Thyroid gland (tissue), 4 donors: ENCODE data around the gene FAM83F. TPM values are rescaled to one million over a fixed set of nuclear protein-coding genes. Genes with fewer than 3 reads are reported as not detected.
A peak's percentile ranks its signal among the peaks of the same experiment; 100 is the strongest.

ENCODE experiments used
- DNase-seq, 2 donors: peaks; one replicate each; pipeline ENCODE4 v3.0.0-alpha.2; 2019
- H3K27ac ChIP-seq, 3 donors: fragments of 200-600 bp; sonication (generic); 1 replicate in 2 of 3; 2 replicates in 1 of 3; pipeline ENCODE4 v1.5.1; 2016 to 2019; ENCODE audit warnings: mild to moderate bottlenecking in 1 of 3, moderate library complexity in 1 of 3
- H3K27me3 ChIP-seq: fragments of 200-600 bp; sonication (generic); one replicate; pipeline ENCODE4 v1.5.1; 2019
- H3K36me3 ChIP-seq, 2 donors: fragments of 200-600 bp; sonication (generic); one replicate each; pipeline ENCODE4 v1.5.1; 2016 to 2019
- H3K4me1 ChIP-seq, 2 donors: fragments of 200-600 bp; sonication (generic); one replicate each; pipeline ENCODE4 v1.5.1; 2017 to 2019
- H3K4me3 ChIP-seq, 3 donors: fragments of 200-600 bp; sonication (generic); replicated peaks in 1 of 3; 1 replicate in 2 of 3; 2 replicates in 1 of 3; pipeline ENCODE4 v1.5.1; 2016; ENCODE audit warnings: mild to moderate bottlenecking in 1 of 3
- H3K9me3 ChIP-seq: fragments of 200-600 bp; sonication (generic); one replicate; pipeline ENCODE4 v1.5.1; 2017
- POLR2A ChIP-seq, 2 donors: fragments of 450-650 bp; IDR thresholded peaks; one replicate each; pipeline ENCODE4 v1.6.1; 2017; ENCODE audit warnings: antibody characterized with exemption in 2 of 2, mild to moderate bottlenecking in 2 of 2, moderate library complexity in 1 of 2
- WGBS, 2 donors: methylation state at CpG; one replicate each; pipeline ENCODE4 v1.1.5; 2017; 5-methylcytosine and 5-hydroxymethylcytosine counted together
- intact Hi-C: fragments of 100-400 bp; cut with DNase I; formaldehyde crosslinking; loops from one replicate; pipeline ENCODE4 v1.15.1; 2023
- total RNA-seq, 4 donors: library from RNA; depleted of rRNA; stranded (reverse); fragments of >200 nt; gene quantifications; one replicate each; pipeline ENCODE4 v1.2.3, GENCODE V29; 2016
- TF ChIP-seq, protein P1 (sequence below), 6 experiments: fragments of 200-600 bp in 3 of 6; fragments of 450-650 bp in 3 of 6; sonication (generic) in 3 of 6; IDR thresholded peaks; one replicate each; pipeline ENCODE4 v1.5.1; 2016 to 2019; ENCODE audit warnings: antibody characterized with exemption in 6 of 6, mild to moderate bottlenecking in 2 of 6, inconsistent platforms in 1 of 6, moderate library complexity in 1 of 6

The FAM83F gene
- total RNA-seq: 10 to 100 TPM; 19.2 to 35.6 (median 26.1) TPM

DNA sequence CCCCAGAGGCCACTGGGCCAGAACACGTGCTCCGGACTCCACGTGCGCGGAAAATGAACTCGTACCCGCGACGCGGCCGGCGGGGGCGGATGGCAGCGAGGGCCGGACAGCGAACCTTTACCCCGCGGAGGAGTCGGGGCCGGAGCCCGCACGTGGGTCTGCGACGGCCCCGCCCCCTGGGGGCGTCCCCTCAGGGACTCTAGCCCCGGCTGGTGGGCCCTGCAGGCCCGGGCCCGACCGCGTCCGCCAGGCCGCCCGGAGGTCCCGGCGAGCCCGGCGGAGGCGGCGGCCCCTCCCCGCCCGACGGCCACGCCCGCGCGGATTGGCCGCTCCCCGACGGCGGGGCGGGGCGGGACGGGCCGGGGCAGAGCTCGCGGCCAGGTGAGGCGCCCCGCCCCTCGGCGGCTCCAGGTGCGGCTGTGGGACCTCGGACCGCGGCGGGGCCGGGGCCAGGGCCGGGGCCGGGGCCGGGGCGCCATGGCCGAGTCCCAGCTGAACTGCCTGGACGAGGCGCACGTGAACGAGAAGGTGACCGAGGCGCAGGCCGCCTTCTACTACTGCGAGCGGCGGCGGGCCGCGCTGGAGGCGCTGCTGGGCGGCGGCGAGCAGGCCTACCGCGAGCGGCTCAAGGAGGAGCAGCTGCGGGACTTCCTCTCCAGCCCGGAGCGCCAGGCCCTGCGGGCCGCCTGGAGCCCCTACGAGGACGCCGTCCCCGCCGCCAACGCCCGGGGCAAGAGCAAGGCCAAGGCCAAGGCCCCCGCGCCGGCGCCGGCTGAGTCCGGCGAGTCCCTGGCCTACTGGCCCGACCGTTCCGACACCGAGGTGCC is at the start of gene FAM83F:
TSS of gene FAM83F (plus strand) at position 389 of the 827 bp plus-strand sequence. CDS start at position 478, 89 bp downstream.
- peak within 1 kb of the TSS; percentile 75 to 90 (median 82) for H3K27ac ChIP-seq
- no peaks in the 10 kb centered on the region for H3K9me3 ChIP-seq
- peak; percentile 78 to 79 for DNase-seq
- peak in 1 of 2 donors; percentile 74 for TF ChIP-seq POLR2A (IDR thresholded peaks at IDR 0.05)
- TF ChIP-seq, protein P1, sequence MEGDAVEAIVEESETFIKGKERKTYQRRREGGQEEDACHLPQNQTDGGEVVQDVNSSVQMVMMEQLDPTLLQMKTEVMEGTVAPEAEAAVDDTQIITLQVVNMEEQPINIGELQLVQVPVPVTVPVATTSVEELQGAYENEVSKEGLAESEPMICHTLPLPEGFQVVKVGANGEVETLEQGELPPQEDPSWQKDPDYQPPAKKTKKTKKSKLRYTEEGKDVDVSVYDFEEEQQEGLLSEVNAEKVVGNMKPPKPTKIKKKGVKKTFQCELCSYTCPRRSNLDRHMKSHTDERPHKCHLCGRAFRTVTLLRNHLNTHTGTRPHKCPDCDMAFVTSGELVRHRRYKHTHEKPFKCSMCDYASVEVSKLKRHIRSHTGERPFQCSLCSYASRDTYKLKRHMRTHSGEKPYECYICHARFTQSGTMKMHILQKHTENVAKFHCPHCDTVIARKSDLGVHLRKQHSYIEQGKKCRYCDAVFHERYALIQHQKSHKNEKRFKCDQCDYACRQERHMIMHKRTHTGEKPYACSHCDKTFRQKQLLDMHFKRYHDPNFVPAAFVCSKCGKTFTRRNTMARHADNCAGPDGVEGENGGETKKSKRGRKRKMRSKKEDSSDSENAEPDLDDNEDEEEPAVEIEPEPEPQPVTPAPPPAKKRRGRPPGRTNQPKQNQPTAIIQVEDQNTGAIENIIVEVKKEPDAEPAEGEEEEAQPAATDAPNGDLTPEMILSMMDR (IDR thresholded peaks at IDR 0.05): no peak
- intact Hi-C loops: no loop called here
- WGBS, 2 donors: 40% methylated on average over 1 to 4 of the region's 115 CpGs
- peak within 1 kb of the TSS; percentile 25 to 53 (median 49) for H3K4me3 ChIP-seq
- H3K4me1 ChIP-seq: peaks cover 32 to 39% of the 10 kb centered on the region in 2 donors
- H3K27me3 ChIP-seq: no peaks in the 10 kb centered on the region
- H3K36me3 ChIP-seq: no peaks in the 10 kb centered on the region

DNA sequence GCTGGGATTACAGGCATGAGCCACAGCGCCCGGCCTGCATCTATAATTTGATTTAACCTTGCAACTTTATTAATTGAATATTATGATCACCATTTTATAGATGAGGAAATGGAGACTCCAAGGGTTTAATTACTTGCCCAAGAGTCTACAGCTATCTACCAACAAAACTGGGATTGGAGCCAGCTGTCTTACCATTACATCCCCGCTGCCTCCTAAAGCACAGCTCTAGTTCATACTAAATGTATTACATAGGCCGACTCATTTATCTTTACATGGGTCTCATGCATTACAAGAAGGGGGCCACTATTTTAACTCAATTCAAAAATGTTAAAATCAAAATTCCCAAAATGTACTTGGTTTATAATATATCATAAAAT is 48.6 kb upstream of the FAM83F start:
- H3K4me3 ChIP-seq: no peak overlapping the region
- no peaks in the 10 kb centered on the region for H3K9me3 ChIP-seq
- no peaks in the 10 kb centered on the region for H3K36me3 ChIP-seq
- no peak for DNase-seq
- TF ChIP-seq, protein P1 (IDR thresholded peaks at IDR 0.05): no peak
- TF ChIP-seq POLR2A (IDR thresholded peaks at IDR 0.05): no peak
- 91 to 96% methylated on average over 4 of the region's 4 CpGs for WGBS, 2 donors
- H3K4me1 ChIP-seq: peaks cover 56 to 64% of the 10 kb centered on the region in 2 donors
- H3K27ac ChIP-seq: peak overlapping the region in 2 of 3 donors; percentile 16 to 17
- H3K27me3 ChIP-seq: no peaks in the 10 kb centered on the region
- intact Hi-C loops: no loop called here

DNA sequence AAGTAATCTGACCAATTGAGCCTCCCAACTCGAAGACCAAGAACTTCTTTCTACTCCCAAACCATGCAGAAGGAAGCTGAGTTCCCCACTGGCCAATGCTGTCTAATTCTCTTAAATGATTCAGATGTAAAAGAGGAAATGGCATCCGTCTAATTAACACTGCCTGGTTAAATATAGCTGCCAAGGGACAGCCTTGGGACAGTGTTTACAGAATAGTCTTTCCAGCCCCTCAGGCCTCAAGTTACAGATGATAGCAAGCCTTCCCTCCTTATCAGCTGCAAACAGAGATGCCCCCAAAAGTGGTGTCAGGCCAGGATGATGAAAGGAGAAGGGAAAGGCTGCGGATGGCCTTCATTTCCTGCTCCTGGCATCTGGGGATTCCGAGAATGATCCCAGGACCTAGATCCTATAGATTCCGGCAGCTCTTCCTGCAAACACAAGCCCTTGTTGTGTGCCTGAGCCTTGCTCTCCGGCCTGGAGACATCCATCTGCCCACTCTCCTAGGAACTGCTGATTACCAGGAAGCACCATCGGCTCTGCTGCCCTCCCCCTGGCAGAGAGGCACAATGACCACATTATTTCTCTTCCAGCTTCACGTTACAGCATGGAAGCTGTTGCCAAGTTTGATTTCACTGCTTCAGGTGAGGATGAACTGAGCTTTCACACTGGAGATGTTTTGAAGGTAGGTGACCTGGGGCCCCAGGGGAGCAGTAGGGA is 48.1 kb upstream of the FAM83F start:
- WGBS, 2 donors: 44 to 63% methylated on average over 7 to 8 of the region's 8 CpGs
- peak; percentile 34 to 37 for DNase-seq
- no peak overlapping the region for H3K4me3 ChIP-seq
- TF ChIP-seq POLR2A (IDR thresholded peaks at IDR 0.05): no peak
- TF ChIP-seq, protein P1 (IDR thresholded peaks at IDR 0.05): no peak
- intact Hi-C loops: no loop called here
- no peaks in the 10 kb centered on the region for H3K9me3 ChIP-seq
- no peaks in the 10 kb centered on the region for H3K36me3 ChIP-seq
- H3K4me1 ChIP-seq: peaks cover 51 to 64% of the 10 kb centered on the region in 2 donors
- H3K27me3 ChIP-seq: no peaks in the 10 kb centered on the region
- H3K27ac ChIP-seq: peak overlapping the region; percentile 16 to 73 (median 17)

DNA sequence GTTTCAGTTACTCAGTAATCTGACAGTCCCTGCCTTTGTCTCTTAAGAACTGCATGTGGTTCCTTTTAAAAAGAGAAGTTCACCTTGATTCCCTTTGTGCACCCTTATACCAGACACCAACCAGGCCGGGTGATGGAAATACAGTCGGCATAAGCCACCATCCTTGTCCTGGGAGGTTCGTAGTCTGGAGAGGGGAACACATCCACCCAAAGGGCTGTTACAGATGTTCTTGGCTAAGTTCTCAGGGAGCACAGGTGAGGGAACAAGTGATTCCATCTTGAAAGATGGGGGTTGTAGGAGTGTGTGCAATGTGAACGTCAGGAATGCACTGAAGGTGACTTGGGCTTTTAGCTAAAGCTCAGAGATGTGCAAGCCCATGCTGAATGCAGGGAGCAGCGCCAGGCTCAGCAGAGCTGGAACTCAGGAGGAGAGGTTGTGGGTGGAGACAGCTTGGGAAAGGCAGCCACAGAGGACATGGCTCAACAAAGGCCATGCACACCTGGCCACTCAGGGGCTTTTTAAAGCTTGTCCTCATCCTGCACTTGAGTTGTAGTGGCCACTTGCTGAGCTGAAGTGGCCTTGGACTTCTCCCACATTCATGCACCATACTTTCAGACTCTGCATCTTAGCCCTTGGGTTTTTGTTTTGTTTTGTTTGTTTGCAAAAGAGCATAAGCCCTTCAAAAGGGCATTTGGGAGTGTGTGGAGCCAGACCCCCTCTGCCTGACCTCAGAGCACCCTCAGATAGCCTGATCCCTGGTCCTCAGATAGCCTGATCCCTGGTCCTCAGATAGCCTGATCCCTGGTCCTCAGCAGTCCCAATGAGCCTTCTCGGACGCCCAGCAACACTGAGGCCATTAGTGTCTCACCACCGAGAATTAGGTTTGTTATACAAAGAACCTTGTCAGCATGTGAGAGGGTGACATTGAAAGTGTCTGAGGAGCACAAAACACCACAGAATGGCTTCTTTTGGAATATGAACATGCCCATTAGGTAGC is 47.2 kb upstream of the FAM83F start:
- Histone ChIP-seq H3K27me3 (no peaks in the 10 kb centered on the region), H3K27ac (peak overlapping the region; percentile 36 to 73 (median 52)), H3K36me3 (no peaks in the 10 kb centered on the region), H3K9me3 (no peaks in the 10 kb centered on the region), H3K4me1 (peaks cover 44 to 58% of the 10 kb centered on the region in 2 donors), H3K4me3 (no peak overlapping the region)
- DNase-seq: peak; percentile 96 to 97
- 47 to 57% methylated on average over 8 of the region's 8 CpGs for WGBS, 2 donors
- intact Hi-C loops: no loop called here
- peak in 1 of 2 donors; percentile 32 for TF ChIP-seq POLR2A (IDR thresholded peaks at IDR 0.05)
- TF ChIP-seq, protein P1 (IDR thresholded peaks at IDR 0.05): no peak
